NB4 (cell line): ENCODE measurements around the gene SIM2.
"Not testable (repeated sequence)": the region's sequence is repeated elsewhere in the genome, so short reads cannot be mapped to it uniquely, and the experiment has no call there.

Source experiments
- DNase-seq: peaks from one replicate; pipeline ENCODE4 v3.0.0; 2010; ENCODE audit warnings: low read depth
- H3K4me3 ChIP-seq: one replicate; pipeline ENCODE4 v1.5.1; 2011; ENCODE audit warnings: mild to moderate bottlenecking, low read depth, low read length, moderate library complexity
- CTCF ChIP-seq: IDR thresholded peaks from one replicate; pipeline ENCODE4 v1.5.1; 2012; ENCODE audit warnings: low read depth, low read length
- MAX ChIP-seq: IDR thresholded peaks from 2 replicates; pipeline ENCODE4 v1.6.1; 2011; ENCODE audit warnings: low read depth, low read length
- MYC ChIP-seq: IDR thresholded peaks from 2 replicates; pipeline ENCODE4 v1.6.1; 2011; ENCODE audit warnings: low read depth, low read length
- POLR2A ChIP-seq: IDR thresholded peaks from 2 replicates; pipeline ENCODE4 v1.6.1; 2011; ENCODE audit warnings: mild to moderate bottlenecking; ENCODE audit not compliant: insufficient read length; ENCODE audit errors: extremely low read depth

SIM2 gene, protein sequence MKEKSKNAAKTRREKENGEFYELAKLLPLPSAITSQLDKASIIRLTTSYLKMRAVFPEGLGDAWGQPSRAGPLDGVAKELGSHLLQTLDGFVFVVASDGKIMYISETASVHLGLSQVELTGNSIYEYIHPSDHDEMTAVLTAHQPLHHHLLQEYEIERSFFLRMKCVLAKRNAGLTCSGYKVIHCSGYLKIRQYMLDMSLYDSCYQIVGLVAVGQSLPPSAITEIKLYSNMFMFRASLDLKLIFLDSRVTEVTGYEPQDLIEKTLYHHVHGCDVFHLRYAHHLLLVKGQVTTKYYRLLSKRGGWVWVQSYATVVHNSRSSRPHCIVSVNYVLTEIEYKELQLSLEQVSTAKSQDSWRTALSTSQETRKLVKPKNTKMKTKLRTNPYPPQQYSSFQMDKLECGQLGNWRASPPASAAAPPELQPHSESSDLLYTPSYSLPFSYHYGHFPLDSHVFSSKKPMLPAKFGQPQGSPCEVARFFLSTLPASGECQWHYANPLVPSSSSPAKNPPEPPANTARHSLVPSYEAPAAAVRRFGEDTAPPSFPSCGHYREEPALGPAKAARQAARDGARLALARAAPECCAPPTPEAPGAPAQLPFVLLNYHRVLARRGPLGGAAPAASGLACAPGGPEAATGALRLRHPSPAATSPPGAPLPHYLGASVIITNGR

GRCh38 chr21:36698981-36699545 lies at the start of gene SIM2:
SIM2 (plus strand) TSS chr21:36699115; CDS start chr21:36699747, 632 bp downstream.
- no peak within 1 kb of the TSS for H3K4me3 ChIP-seq

GRCh38 chr21:36654324-36654723 lies 44.6 kb upstream of the SIM2 start:
- H3K4me3 ChIP-seq, result no peak overlapping the region
- no peak for DNase-seq
- TF ChIP-seq CTCF (no peak), MYC (no peak), MAX (no peak), POLR2A (no peak)

More at GRCh38 chr21:36698981-36699545, at the start of gene SIM2:
- no peak for DNase-seq
- TF ChIP-seq CTCF (no peak), MAX (no peak)

GRCh38 chr21:36654796-36655325 lies 44.1 kb upstream of the SIM2 start:
- TF ChIP-seq CTCF (no peak), MAX (no peak), MYC (no peak), POLR2A (no peak)

DNA sequence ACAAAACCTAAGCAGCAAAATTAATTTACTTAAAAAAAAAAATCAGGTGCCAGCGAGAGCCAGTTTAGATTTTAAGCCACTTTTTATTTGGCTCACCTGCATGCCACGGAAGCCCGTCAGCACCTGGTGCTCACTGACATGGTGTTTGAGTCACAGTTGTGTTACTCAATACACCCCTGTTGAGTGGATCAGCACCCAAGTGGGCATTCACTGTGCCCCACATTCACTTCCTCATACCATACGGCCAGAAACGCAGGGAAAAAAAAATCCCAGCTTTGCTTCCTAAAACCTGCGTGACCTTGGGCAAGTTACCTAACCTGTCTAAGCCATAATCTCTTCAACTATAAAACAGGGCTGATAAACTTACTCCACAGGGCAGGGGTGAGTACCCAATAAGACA lies 42.8 kb upstream of the SIM2 start:
- DNase-seq, result no peak
- TF ChIP-seq MAX (no peak), POLR2A (no peak), MYC (no peak), CTCF (no peak)
- no peak overlapping the region for H3K4me3 ChIP-seq

More at GRCh38 chr21:36654796-36655325, 44.1 kb upstream of the SIM2 start:
- H3K4me3 ChIP-seq, result no peak overlapping the region
- DNase-seq, result no peak

DNA sequence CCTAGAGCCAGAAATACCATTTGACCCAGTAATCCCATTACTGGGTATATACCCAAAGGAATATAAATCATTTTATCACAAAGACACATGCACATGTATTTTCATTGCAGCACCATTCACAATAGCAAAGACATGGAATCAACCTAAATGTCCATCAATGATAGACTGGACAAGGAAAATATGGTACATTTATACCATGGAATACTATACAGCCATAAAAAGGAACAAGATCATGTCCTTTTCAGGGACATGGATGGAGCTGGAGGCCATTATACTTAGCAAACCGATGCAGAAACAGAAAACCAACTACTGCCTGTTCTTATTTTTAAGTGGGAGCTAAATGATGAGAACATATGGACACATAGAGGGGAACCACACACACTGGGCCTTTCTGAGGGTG lies 41.6 kb upstream of the SIM2 start:
- H3K4me3 ChIP-seq, DNase-seq: not testable (repeated sequence)

GRCh38 chr21:36657999-36658398 lies 40.9 kb upstream of the SIM2 start:
- TF ChIP-seq CTCF (no peak), POLR2A (no peak), MYC (no peak), MAX (no peak)
- no peak for DNase-seq
- H3K4me3 ChIP-seq, result no peak overlapping the region
